ENCODE data around the gene NPLOC4. TPM values are rescaled to one million over a fixed set of nuclear protein-coding genes. Genes with fewer than 3 reads are reported as not detected.

The NPLOC4 gene
- total RNA-seq, 1 experiment from 2014 or later, result 83.9 TPM

DNA sequence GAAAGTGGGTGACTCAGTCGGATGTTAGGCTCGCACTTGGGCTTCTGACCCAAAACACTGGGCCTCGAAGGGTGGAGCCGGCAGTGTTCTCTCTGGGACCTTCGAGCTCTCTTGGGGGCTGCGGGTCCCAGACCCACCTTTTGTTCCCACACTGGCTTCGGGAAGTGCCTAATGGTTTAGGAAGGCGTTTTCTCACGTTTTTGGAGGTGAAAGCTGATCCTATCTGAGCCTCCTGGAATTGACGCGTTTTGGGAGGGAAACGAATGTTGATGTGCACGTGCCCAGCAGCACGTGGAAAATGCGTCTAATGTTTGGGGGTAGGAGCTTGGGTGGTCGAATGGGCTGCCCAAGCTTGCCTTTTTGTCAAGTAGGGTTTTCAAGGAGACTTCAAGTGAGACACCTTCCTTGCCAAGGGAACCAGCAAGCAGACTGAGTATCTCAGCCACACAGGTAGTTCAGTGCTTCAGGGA lies 47.6 kb upstream of the NPLOC4 start:
- H3K4me1 Mint-ChIP-seq (ENCODE audit: insufficient read depth, unreplicated experiment), result peaks cover 5% of the 10 kb centered on the region
- ChIA-PET POLR2A (interaction anchor here (0.6 to 5.0 kb wide), 20 partner anchors 12 to 242 kb away, joined by 3 to 122 read pairs (median 6); partner anchors contain the start of genes CCDC137, FAAP100, MCRIP1 and MRPL12), CTCF (interaction anchor here (0.6 to 0.9 kb wide), 3 partner anchors 16 to 206 kb away, joined by 3 to 5 read pairs (median 4); no protein-coding TSS in a partner anchor)
- H3K27me3 Mint-ChIP-seq (ENCODE audit: insufficient read depth, unreplicated experiment), result no peaks in the 10 kb centered on the region
- BruUV-seq (replicated peaks), result TSS peak; percentile 77
- peaks cover 51% of the 10 kb centered on the region for H3K36me3 Mint-ChIP-seq (ENCODE audit: insufficient read depth, unreplicated experiment)
- TF ChIP-seq, protein P1, sequence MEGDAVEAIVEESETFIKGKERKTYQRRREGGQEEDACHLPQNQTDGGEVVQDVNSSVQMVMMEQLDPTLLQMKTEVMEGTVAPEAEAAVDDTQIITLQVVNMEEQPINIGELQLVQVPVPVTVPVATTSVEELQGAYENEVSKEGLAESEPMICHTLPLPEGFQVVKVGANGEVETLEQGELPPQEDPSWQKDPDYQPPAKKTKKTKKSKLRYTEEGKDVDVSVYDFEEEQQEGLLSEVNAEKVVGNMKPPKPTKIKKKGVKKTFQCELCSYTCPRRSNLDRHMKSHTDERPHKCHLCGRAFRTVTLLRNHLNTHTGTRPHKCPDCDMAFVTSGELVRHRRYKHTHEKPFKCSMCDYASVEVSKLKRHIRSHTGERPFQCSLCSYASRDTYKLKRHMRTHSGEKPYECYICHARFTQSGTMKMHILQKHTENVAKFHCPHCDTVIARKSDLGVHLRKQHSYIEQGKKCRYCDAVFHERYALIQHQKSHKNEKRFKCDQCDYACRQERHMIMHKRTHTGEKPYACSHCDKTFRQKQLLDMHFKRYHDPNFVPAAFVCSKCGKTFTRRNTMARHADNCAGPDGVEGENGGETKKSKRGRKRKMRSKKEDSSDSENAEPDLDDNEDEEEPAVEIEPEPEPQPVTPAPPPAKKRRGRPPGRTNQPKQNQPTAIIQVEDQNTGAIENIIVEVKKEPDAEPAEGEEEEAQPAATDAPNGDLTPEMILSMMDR (IDR thresholded peaks at IDR 0.05; ENCODE audit: unreplicated experiment), result no peak
- intact Hi-C loops (cut with micrococcal nuclease), result no loop called here
- H3K27ac Mint-ChIP-seq (ENCODE audit: low read depth, unreplicated experiment), result peak overlapping the region; percentile 89
- no peak for DNase-seq (ENCODE audit: unreplicated experiment)
- peak overlapping the region; percentile 91 for H3K4me3 Mint-ChIP-seq (ENCODE audit: unreplicated experiment)
- H3K9me3 Mint-ChIP-seq (ENCODE audit: unreplicated experiment), result no peaks in the 10 kb centered on the region

DNA sequence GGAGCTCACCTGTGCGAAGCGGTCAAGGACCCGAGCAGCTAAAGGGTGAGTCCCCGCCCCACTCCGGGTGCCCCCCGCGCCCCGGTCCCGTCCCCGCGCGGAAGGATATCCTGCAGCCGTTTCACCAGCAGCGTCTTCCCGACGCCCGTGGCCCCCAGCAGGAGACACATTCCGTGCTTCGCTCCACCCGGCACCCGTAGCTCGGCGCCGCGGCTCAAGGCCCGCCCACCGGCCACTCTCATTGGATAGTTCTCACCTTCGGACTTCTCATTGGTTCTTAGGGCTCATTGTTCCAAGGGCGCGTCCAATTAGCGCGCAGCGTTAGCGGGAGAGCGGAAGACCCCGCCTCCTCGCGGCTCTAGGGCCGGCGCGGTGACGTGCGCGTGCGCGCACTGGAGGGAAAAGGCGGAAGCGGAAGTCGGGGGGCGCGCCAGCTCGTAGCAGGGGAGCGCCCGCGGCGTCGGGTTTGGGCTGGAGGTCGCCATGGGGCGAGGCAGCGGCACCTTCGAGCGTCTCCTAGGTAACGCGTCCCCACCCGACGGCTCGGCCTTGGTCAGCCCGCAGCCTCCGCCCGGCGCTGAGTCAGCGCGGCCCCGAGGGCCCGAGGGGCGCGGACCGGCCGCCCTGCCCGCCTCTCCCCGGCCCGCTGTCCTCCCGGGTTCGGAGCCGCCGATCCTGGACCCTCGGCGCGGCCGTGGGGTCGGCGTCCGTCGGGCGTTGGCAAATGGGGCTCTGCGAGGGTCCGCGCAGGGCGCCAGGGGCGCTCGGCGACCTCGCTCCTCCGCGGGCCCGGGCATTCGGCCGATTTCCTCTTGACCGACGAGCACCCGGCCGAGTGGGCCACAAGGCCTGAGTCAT lies 46.9 kb upstream of the NPLOC4 start, which contains the start of the genes ARL16 and HGS:
ARL16 (minus strand) TSS at position 214 of the 858 bp plus-strand sequence; CDS start at position 170, 44 bp downstream.
HGS (plus strand) TSS at position 428 of the 858 bp plus-strand sequence; CDS start at position 484, 56 bp downstream.
- peaks cover 45% of the 10 kb centered on the region for H3K36me3 Mint-ChIP-seq (ENCODE audit: insufficient read depth, unreplicated experiment)
- CTCF ChIA-PET, result interaction anchor here (0.7 to 1.0 kb wide), 4 partner anchors 15 to 30 kb away, joined by 3 to 5 read pairs (median 3); no protein-coding TSS in a partner anchor
- no TSS peak for BruUV-seq (replicated peaks)
- H3K4me3 Mint-ChIP-seq (ENCODE audit: unreplicated experiment), result peak within 1 kb of the TSS; percentile 91
- no peaks in the 10 kb centered on the region for H3K9me3 Mint-ChIP-seq (ENCODE audit: unreplicated experiment)
- peaks cover 5% of the 10 kb centered on the region for H3K4me1 Mint-ChIP-seq (ENCODE audit: insufficient read depth, unreplicated experiment)
- DNase-seq (ENCODE audit: unreplicated experiment), result peak; percentile 99
- H3K27ac Mint-ChIP-seq (ENCODE audit: low read depth, unreplicated experiment), result peak within 1 kb of the TSS; percentile 89
- no peaks in the 10 kb centered on the region for H3K27me3 Mint-ChIP-seq (ENCODE audit: insufficient read depth, unreplicated experiment)
- TF ChIP-seq, protein P1 (IDR thresholded peaks at IDR 0.05; ENCODE audit: unreplicated experiment), result no peak
- POLR2A ChIA-PET, result interaction anchor here (0.6 to 5.0 kb wide), 32 partner anchors 8 to 468 kb away, joined by 3 to 122 read pairs (median 4); partner anchors contain the start of genes CCDC137, FAAP100, MCRIP1 and MRPL12
- intact Hi-C loops (cut with micrococcal nuclease), result loop anchor here (1.0 to 2.0 kb wide), 2 partner anchors 17 to 47 kb away; partner anchors contain the start of genes CCDC137, NPLOC4, OXLD1 and TSPAN10

DNA sequence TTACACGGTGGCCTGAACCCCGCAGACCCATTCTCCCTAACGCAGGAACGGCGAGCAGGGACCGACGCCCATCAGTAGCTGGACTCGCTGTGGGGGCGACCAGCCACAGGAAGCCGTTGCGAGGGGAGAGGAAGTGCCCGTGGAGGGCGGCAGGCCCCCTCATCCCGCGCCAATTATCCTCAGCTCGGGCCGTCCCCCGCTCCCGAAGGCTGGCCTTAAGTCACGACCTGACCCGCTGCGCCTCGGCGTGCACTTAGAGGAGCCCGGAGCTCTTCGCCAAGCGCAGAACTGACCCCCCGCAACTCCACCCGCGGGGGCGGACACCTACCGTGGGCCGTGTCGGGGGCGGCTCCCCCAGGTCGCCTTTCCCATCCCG lies 46.3 kb upstream of the NPLOC4 start:
- POLR2A ChIA-PET, result interaction anchor here (0.7 to 5.0 kb wide), 22 partner anchors 9 to 444 kb away, joined by 3 to 122 read pairs (median 6); partner anchors contain the start of genes CCDC137, FAAP100, MCRIP1 and MRPL12
- intact Hi-C loops (cut with micrococcal nuclease), result loop anchor here (1.0 to 2.0 kb wide), 2 partner anchors 16 to 46 kb away; partner anchors contain the start of genes CCDC137, NPLOC4, OXLD1 and TSPAN10
- no peak for DNase-seq (ENCODE audit: unreplicated experiment)
- CTCF ChIA-PET, result interaction anchor here (0.8 to 1.0 kb wide), 2 partner anchors 15 to 31 kb away, joined by 3 read pairs; no protein-coding TSS in a partner anchor
- TF ChIP-seq, protein P1 (IDR thresholded peaks at IDR 0.05; ENCODE audit: unreplicated experiment), result no peak
- Mint-ChIP-seq H3K27ac (ENCODE audit: low read depth, unreplicated experiment) (peak overlapping the region; percentile 89), H3K4me1 (ENCODE audit: insufficient read depth, unreplicated experiment) (peaks cover 5% of the 10 kb centered on the region), H3K9me3 (ENCODE audit: unreplicated experiment) (no peaks in the 10 kb centered on the region), H3K36me3 (ENCODE audit: insufficient read depth, unreplicated experiment) (peaks cover 41% of the 10 kb centered on the region), H3K4me3 (ENCODE audit: unreplicated experiment) (peak overlapping the region; percentile 91), H3K27me3 (ENCODE audit: insufficient read depth, unreplicated experiment) (no peaks in the 10 kb centered on the region)
- no TSS peak for BruUV-seq (replicated peaks)
